ENCODE results near the gene ADPRHL1. TPM values are rescaled to one million over a fixed set of nuclear protein-coding genes. Genes with fewer than 3 reads are reported as not detected.
"Not testable (repeated sequence)": the region's sequence is repeated elsewhere in the genome, so short reads cannot be mapped to it uniquely, and the experiment has no call there.

Gene ADPRHL1
- total RNA-seq, 1 donor from 2014 or later = 8.4 TPM

- peaks cover 27% of the 10 kb centered on the region for H3K36me3 Mint-ChIP-seq (ENCODE audit: low read depth)
- peaks cover 4% of the 10 kb centered on the region for H3K27me3 Mint-ChIP-seq (ENCODE audit: low read depth)
- TF ChIP-seq CTCF (IDR thresholded peaks at IDR 0.05) = no peak
- peaks cover 43% of the 10 kb centered on the region for H3K9me3 Mint-ChIP-seq (ENCODE audit: low read depth)
- no peak for DNase-seq (ENCODE audit: low spot score)
- H3K4me1 Mint-ChIP-seq (ENCODE audit: low read depth) = no peaks in the 10 kb centered on the region
- H3K27ac Mint-ChIP-seq (ENCODE audit: unreplicated experiment) = no peak overlapping the region
- H3K4me3 Mint-ChIP-seq (ENCODE audit: unreplicated experiment) = no peak overlapping the region
Observed at GRCh38 chr13:113387396-113387795, 65.9 kb downstream of the ADPRHL1 start.

DNA sequence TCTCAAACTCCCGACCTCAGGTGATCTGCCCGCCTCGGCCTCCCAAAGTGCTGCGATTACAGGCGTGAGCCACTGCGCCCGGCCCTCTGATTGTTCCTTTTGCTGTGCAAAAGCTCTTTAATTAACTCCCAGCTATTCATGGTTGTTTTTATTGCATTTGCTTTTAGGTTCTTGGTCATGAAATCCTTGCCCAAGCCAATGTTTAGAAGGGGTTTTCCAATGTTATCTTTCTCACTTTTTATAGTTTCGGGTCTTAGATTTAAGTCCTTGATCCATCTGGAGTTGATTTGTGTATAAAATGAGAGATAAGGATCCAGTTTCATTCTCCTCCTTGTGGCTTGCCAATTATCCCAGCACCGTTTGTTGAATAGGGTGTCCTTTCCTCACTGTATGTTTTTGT is 70.2 kb downstream of the ADPRHL1 start:
- H3K4me1 Mint-ChIP-seq (ENCODE audit: low read depth) = no peaks in the 10 kb centered on the region
- peaks cover 12% of the 10 kb centered on the region for H3K27me3 Mint-ChIP-seq (ENCODE audit: low read depth)
- peaks cover 29% of the 10 kb centered on the region for H3K36me3 Mint-ChIP-seq (ENCODE audit: low read depth)
- peaks cover 48% of the 10 kb centered on the region for H3K9me3 Mint-ChIP-seq (ENCODE audit: low read depth)
- H3K4me3 Mint-ChIP-seq (ENCODE audit: unreplicated experiment) = no peak overlapping the region
- DNase-seq (ENCODE audit: low spot score) = no peak
- no peak for TF ChIP-seq CTCF (IDR thresholded peaks at IDR 0.05)
- no peak overlapping the region for H3K27ac Mint-ChIP-seq (ENCODE audit: unreplicated experiment)

DNA sequence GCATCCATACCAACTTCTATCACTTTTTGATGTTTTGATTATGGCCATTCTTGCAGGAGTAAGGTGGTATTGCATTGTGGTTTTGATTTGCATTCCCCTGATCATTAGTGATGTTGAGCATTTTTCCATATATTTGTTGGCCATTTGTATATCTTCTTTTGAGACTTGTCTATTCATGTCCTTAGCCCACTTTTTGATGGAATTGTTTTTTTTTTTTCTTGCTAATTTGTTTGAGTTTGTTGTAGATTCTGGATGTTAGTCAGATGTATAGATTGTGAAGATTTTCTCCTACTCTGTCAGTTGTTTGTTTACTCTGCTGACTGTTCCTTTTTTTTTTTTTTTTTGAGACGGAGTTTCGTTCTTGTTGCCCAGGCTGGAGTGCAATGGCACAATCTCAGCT is 70.7 kb downstream of the ADPRHL1 start:
- not testable (repeated sequence) for DNase-seq (ENCODE audit: low spot score); H3K4me1 Mint-ChIP-seq (ENCODE audit: low read depth); H3K4me3 Mint-ChIP-seq (ENCODE audit: unreplicated experiment); H3K27ac Mint-ChIP-seq (ENCODE audit: unreplicated experiment)
- Mint-ChIP-seq H3K27me3 (ENCODE audit: low read depth) (peaks cover 16% of the 10 kb centered on the region), H3K36me3 (ENCODE audit: low read depth) (peaks cover 31% of the 10 kb centered on the region), H3K9me3 (ENCODE audit: low read depth) (peaks cover 48% of the 10 kb centered on the region)

- H3K27ac Mint-ChIP-seq (ENCODE audit: unreplicated experiment) = no peak overlapping the region
- peaks cover 14% of the 10 kb centered on the region for H3K36me3 Mint-ChIP-seq (ENCODE audit: low read depth)
- peaks cover 18% of the 10 kb centered on the region for H3K9me3 Mint-ChIP-seq (ENCODE audit: low read depth)
- no peak for DNase-seq (ENCODE audit: low spot score)
- no peaks in the 10 kb centered on the region for H3K4me1 Mint-ChIP-seq (ENCODE audit: low read depth)
- no peak overlapping the region for H3K4me3 Mint-ChIP-seq (ENCODE audit: unreplicated experiment)
- TF ChIP-seq CTCF (IDR thresholded peaks at IDR 0.05) = no peak
- peaks cover 28% of the 10 kb centered on the region for H3K27me3 Mint-ChIP-seq (ENCODE audit: low read depth)
Observed at GRCh38 chr13:113378825-113379224, 74.5 kb downstream of the ADPRHL1 start.

DNA sequence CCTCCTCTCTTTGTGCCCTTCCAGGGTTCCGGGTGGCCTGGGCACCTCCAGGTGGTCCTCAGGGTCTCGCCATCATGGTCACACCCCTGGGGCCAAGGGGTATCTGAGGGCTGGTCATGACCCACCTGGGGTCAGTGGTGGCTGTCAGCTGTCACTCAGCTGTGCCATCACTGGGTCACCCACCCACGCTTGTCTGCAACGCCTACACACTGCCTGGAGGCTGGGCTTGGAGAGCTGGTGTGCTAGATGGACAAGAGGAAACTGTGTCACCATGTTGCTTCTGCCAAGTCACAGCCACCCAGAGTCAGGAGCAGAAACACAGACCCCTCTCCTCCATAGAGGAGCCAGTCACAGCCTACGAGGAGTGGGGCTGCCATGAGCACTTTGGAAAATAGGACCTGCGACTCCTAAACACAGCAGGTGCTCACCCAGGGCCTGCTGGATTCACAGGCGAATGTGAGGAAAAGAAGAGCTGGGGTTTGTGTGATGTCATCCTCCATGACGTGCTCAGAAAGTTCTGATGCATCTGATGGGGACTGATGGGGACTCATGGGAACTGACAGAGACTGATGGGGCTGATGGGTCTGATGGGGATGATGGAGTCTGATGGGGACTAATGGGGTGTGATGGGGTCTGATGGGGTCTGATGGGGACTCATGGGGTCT is 78.6 kb downstream of the ADPRHL1 start:
- Mint-ChIP-seq H3K4me1 (ENCODE audit: low read depth) (no peaks in the 10 kb centered on the region), H3K9me3 (ENCODE audit: low read depth) (no peaks in the 10 kb centered on the region), H3K4me3 (ENCODE audit: unreplicated experiment) (no peak overlapping the region), H3K27ac (ENCODE audit: unreplicated experiment) (no peak overlapping the region), H3K36me3 (ENCODE audit: low read depth) (peaks cover 2% of the 10 kb centered on the region), H3K27me3 (ENCODE audit: low read depth) (peaks cover 19% of the 10 kb centered on the region)
- no peak for TF ChIP-seq CTCF (IDR thresholded peaks at IDR 0.05)
- no peak for DNase-seq (ENCODE audit: low spot score)

All from chondrocyte (in vitro differentiated cells).